ENCODE data around the gene SLC2A1. TPM values are rescaled to one million over a fixed set of nuclear protein-coding genes. Genes with fewer than 3 reads are reported as not detected.
"Not testable (repeated sequence)": the region's sequence is repeated elsewhere in the genome, so short reads cannot be mapped to it uniquely, and the experiment has no call there.

Gene SLC2A1
- total RNA-seq, 2 experiments from 2014 or later = 113 to 123 TPM

- peaks cover 60% of the 10 kb centered on the region for H3K4me1 Mint-ChIP-seq (ENCODE audit: low read depth)
- POLR2A ChIA-PET = interaction anchor here (0.6 to 3.1 kb wide), 12 partner anchors 10 to 467 kb away, joined by 3 to 23 read pairs (median 4); no protein-coding TSS in a partner anchor
- H3K27ac Mint-ChIP-seq = peak overlapping the region; percentile 95
- H3K27me3 Mint-ChIP-seq (ENCODE audit: low read depth) = no peaks in the 10 kb centered on the region
- DNase-seq = peak; percentile 95
- ATAC-seq = peak; percentile 93
- CTCF ChIA-PET = interaction anchor here (0.9 to 5.4 kb wide), 11 partner anchors 10 to 166 kb away, joined by 3 to 192 read pairs (median 5); partner anchors contain the start of genes C1orf50, P3H1 and ZNF691
- H3K36me3 Mint-ChIP-seq (ENCODE audit: low read depth) = peaks cover 42% of the 10 kb centered on the region
- no peaks in the 10 kb centered on the region for H3K9me3 Mint-ChIP-seq (ENCODE audit: insufficient read depth)
- peak overlapping the region; percentile 90 for H3K4me3 Mint-ChIP-seq
Measured at GRCh38 chr1:42924082-42924850, 34.4 kb downstream of the SLC2A1 start.

DNA sequence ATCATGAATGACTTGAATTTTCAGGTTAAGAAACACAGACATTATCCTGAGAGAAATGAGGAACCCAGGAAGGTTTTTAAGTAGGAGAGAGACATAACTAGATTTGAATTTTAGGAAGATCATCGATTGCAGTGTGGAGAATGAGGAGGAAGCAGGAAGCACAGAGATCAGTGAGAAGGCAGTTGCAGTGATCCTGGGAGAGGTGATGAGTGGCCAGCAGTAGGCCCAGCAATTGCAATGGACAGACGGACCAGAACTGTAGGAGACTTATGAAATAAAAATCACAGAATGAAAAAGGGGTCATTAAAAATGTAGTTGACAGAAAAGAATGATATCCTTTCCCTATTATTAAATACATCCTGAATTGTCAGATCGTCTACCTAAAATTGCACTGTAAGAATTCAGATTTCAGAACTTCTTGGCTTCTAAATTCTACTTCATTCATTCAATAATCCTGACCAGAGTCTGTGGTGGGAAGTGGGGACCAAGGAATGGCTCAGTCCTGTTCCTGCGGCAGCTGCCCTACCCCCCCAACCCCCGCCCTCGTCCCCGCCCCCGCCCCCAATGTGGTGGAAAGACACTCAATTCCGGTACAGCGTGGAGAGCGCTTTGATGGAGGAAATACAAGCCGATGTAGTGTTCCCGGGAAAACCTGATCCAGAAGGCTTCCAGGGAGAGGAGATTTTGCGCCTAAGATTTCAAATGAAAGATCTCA lies 35.1 kb downstream of the SLC2A1 start:
- POLR2A ChIA-PET = interaction anchor here (0.5 to 3.1 kb wide), 12 partner anchors 10 to 439 kb away, joined by 3 to 23 read pairs (median 4); partner anchors contain the start of genes CFAP57, EBNA1BP2 and SLC2A1
- Mint-ChIP-seq H3K27ac (peak overlapping the region; percentile 95), H3K4me3 (peak overlapping the region; percentile 90), H3K4me1 (ENCODE audit: low read depth) (peaks cover 53% of the 10 kb centered on the region), H3K9me3 (ENCODE audit: insufficient read depth) (no peaks in the 10 kb centered on the region), H3K27me3 (ENCODE audit: low read depth) (no peaks in the 10 kb centered on the region), H3K36me3 (ENCODE audit: low read depth) (peaks cover 35% of the 10 kb centered on the region)
- ATAC-seq (no peak), DNase-seq (no peak)
- CTCF ChIA-PET = interaction anchor here (0.7 to 5.4 kb wide), 41 partner anchors 8 to 460 kb away, joined by 3 to 192 read pairs (median 5); partner anchors contain the start of genes C1orf50, CCDC30, P3H1 and ZNF691

DNA sequence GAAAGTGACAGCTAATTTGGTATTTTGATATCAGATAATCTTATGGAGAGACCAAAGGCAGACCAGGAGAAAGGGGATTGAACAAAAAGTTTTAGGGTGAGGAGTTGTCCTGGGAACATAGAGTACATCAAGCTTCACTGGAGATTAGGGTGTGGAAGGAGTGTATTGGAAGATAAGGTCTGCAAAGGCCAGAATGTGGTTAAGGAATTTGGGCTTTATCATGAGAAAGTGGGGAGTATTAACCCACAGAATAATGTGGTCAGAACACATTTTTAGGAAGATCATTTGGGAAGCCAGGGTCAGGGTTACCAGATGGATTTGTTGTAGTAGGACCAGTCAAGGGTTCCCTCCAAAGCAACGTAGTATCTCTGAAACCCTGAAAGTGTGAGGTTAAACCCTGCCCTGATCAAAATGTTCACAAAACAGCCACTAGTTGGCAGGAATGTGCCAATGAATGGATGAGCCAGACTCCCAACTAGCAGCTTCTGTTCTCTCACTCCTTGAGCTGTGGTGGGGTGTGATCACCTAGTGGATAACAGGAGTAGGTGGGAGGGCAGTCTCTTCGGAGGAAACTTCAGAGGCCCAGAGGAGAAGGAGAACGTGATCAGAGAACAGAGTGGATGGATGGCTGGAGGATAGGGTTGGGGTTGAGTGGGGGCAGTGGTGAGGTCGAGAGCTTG lies 35.8 kb downstream of the SLC2A1 start:
- Mint-ChIP-seq H3K36me3 (ENCODE audit: low read depth) (peaks cover 28% of the 10 kb centered on the region), H3K4me1 (ENCODE audit: low read depth) (peaks cover 46% of the 10 kb centered on the region), H3K9me3 (ENCODE audit: insufficient read depth) (no peaks in the 10 kb centered on the region), H3K4me3 (peak overlapping the region; percentile 72), H3K27ac (peak overlapping the region; percentile 91), H3K27me3 (ENCODE audit: low read depth) (no peaks in the 10 kb centered on the region)
- CTCF ChIA-PET = interaction anchor here (0.7 to 5.4 kb wide), 44 partner anchors 9 to 460 kb away, joined by 3 to 192 read pairs (median 4); partner anchors contain the start of genes C1orf50, CCDC30, ERMAP and P3H1
- peak; percentile 78 for DNase-seq
- ATAC-seq = peak; percentile 55
- POLR2A ChIA-PET = interaction anchor here (0.5 to 3.1 kb wide), 8 partner anchors 11 to 435 kb away, joined by 3 to 23 read pairs (median 4); partner anchors contain the start of genes CFAP57, EBNA1BP2 and SLC2A1

GRCh38 chr1:42921769-42922168 lies 36.9 kb downstream of the SLC2A1 start:
- Mint-ChIP-seq H3K4me3 (no peak overlapping the region), H3K9me3 (ENCODE audit: insufficient read depth) (no peaks in the 10 kb centered on the region), H3K36me3 (ENCODE audit: low read depth) (peaks cover 17% of the 10 kb centered on the region), H3K4me1 (ENCODE audit: low read depth) (peaks cover 35% of the 10 kb centered on the region), H3K27ac (no peak overlapping the region), H3K27me3 (ENCODE audit: low read depth) (no peaks in the 10 kb centered on the region)
- no peak for DNase-seq
- ATAC-seq = no peak
- ChIA-PET POLR2A (interaction anchor here (1.0 kb wide), 1 partner anchor 9 kb away, joined by 3 read pairs; no protein-coding TSS in a partner anchor), CTCF (interaction anchor here (1.2 to 5.4 kb wide), 14 partner anchors 8 to 305 kb away, joined by 3 to 192 read pairs (median 16); partner anchors contain the start of gene ZNF691)

- H3K27ac Mint-ChIP-seq; H3K36me3 Mint-ChIP-seq (ENCODE audit: low read depth); DNase-seq; POLR2A ChIA-PET; H3K9me3 Mint-ChIP-seq (ENCODE audit: insufficient read depth); H3K4me3 Mint-ChIP-seq; ATAC-seq; H3K27me3 Mint-ChIP-seq (ENCODE audit: low read depth): not testable (repeated sequence)
- peaks cover 23% of the 10 kb centered on the region for H3K4me1 Mint-ChIP-seq (ENCODE audit: low read depth)
- CTCF ChIA-PET = interaction anchor here (10.5 kb wide), 1 partner anchor 155 kb away, joined by 401 read pairs; no protein-coding TSS in a partner anchor
Measured at GRCh38 chr1:42919651-42920050, 39.0 kb downstream of the SLC2A1 start.

GRCh38 chr1:42917241-42917495 lies 41.5 kb downstream of the SLC2A1 start:
- no peak for ATAC-seq

DNA sequence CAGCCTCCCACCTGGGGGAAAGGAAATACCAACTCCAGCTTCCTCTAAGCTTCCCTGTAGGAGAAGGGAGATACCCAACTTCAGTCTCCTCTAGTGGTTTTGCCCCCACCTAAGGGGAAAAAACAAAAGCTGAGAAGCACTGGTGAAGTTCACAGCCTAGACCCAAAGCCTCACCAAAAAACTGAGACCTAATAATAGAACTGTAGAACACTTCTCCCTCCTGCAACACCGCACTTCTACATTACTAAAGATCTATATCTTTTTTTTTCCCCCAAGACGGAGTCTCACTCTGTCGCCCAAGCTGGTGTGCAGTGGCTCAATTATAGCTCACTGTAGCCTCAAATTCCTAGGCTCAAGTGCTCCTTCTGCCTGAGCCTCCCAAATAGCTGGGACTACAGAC lies 43.2 kb downstream of the SLC2A1 start:
- CTCF ChIA-PET = interaction anchor here (0.8 to 10.5 kb wide), 5 partner anchors 7 to 164 kb away, joined by 3 to 401 read pairs (median 34); no protein-coding TSS in a partner anchor
- Mint-ChIP-seq H3K27me3 (ENCODE audit: low read depth) (peaks cover 3% of the 10 kb centered on the region), H3K36me3 (ENCODE audit: low read depth) (peaks cover 11% of the 10 kb centered on the region), H3K4me1 (ENCODE audit: low read depth) (peaks cover 12% of the 10 kb centered on the region), H3K27ac (no peak overlapping the region), H3K9me3 (ENCODE audit: insufficient read depth) (no peaks in the 10 kb centered on the region), H3K4me3 (no peak overlapping the region)
- ATAC-seq (no peak), DNase-seq (no peak)
- POLR2A ChIA-PET = interaction anchor here (0.6 kb wide), 1 partner anchor 189 kb away, joined by 3 read pairs; no protein-coding TSS in a partner anchor

More at GRCh38 chr1:42917241-42917495, 41.5 kb downstream of the SLC2A1 start:
- peaks cover 11% of the 10 kb centered on the region for H3K36me3 Mint-ChIP-seq (ENCODE audit: low read depth)
- peaks cover 12% of the 10 kb centered on the region for H3K4me1 Mint-ChIP-seq (ENCODE audit: low read depth)
- H3K9me3 Mint-ChIP-seq (ENCODE audit: insufficient read depth) = no peaks in the 10 kb centered on the region
- H3K27ac Mint-ChIP-seq = no peak overlapping the region
- DNase-seq = no peak
- CTCF ChIA-PET = interaction anchor here (0.9 to 10.5 kb wide), 2 partner anchors 137 to 157 kb away, joined by 3 to 401 read pairs; no protein-coding TSS in a partner anchor
- H3K27me3 Mint-ChIP-seq (ENCODE audit: low read depth) = peaks cover 3% of the 10 kb centered on the region
- no peak overlapping the region for H3K4me3 Mint-ChIP-seq
- POLR2A ChIA-PET = no interaction called here

- ATAC-seq (no peak), DNase-seq (no peak)
- ChIA-PET CTCF (interaction anchor here (0.6 to 10.5 kb wide), 25 partner anchors 8 to 814 kb away, joined by 3 to 401 read pairs (median 5); partner anchors contain the start of genes P3H1 and ZNF691), POLR2A (interaction anchor here (0.8 kb wide), 1 partner anchor 147 kb away, joined by 3 read pairs; no protein-coding TSS in a partner anchor)
- Mint-ChIP-seq H3K9me3 (ENCODE audit: insufficient read depth) (no peaks in the 10 kb centered on the region), H3K4me3 (no peak overlapping the region), H3K4me1 (ENCODE audit: low read depth) (peaks cover 12% of the 10 kb centered on the region), H3K27me3 (ENCODE audit: low read depth) (peaks cover 3% of the 10 kb centered on the region), H3K36me3 (ENCODE audit: low read depth) (peaks cover 11% of the 10 kb centered on the region), H3K27ac (no peak overlapping the region)
Measured at GRCh38 chr1:42914092-42914627, 44.5 kb downstream of the SLC2A1 start.

- peaks cover 12% of the 10 kb centered on the region for H3K4me1 Mint-ChIP-seq (ENCODE audit: low read depth)
- peak; percentile 76 for ATAC-seq
- H3K9me3 Mint-ChIP-seq (ENCODE audit: insufficient read depth) = no peaks in the 10 kb centered on the region
- ChIA-PET CTCF (interaction anchor here (0.6 to 10.5 kb wide), 44 partner anchors 9 to 815 kb away, joined by 3 to 401 read pairs (median 4); partner anchors contain the start of genes P3H1, SLC2A1 and ZNF691), POLR2A (interaction anchor here (0.6 to 1.4 kb wide), 4 partner anchors 8 to 163 kb away, joined by 3 to 8 read pairs (median 3); no protein-coding TSS in a partner anchor)
- H3K4me3 Mint-ChIP-seq = no peak overlapping the region
- DNase-seq = peak; percentile 77
- no peak overlapping the region for H3K27ac Mint-ChIP-seq
- H3K27me3 Mint-ChIP-seq (ENCODE audit: low read depth) = peaks cover 8% of the 10 kb centered on the region
- peaks cover 11% of the 10 kb centered on the region for H3K36me3 Mint-ChIP-seq (ENCODE audit: low read depth)
Measured at GRCh38 chr1:42913426-42914091, 45.1 kb downstream of the SLC2A1 start.

DNA sequence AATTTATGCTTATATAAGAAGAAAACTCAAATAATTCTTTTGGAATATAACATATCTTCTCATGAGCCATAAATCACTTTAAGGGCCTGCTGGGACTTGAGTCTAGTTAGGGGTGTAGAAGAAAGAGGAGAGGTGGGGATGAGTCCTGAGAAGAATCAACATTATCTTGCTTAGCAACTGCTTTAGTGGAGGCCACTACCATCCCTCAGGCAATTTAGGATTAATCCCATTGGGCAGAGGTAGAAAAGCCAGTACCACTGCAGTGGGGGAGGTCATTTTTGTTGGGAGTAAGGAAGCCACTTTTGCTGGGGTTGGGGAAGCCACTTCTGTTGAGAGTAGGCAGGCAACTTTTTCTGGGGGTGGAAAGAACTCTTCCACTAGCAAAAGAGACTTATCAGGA lies 47.7 kb downstream of the SLC2A1 start:
- Mint-ChIP-seq H3K4me1 (ENCODE audit: low read depth) (peaks cover 9% of the 10 kb centered on the region), H3K27me3 (ENCODE audit: low read depth) (peaks cover 8% of the 10 kb centered on the region), H3K36me3 (ENCODE audit: low read depth) (peaks cover 11% of the 10 kb centered on the region), H3K4me3 (no peak overlapping the region), H3K27ac (no peak overlapping the region), H3K9me3 (ENCODE audit: insufficient read depth) (no peaks in the 10 kb centered on the region)
- ATAC-seq (no peak), DNase-seq (no peak)
- ChIA-PET CTCF (interaction anchor here (10.5 kb wide), 1 partner anchor 163 kb away, joined by 401 read pairs; no protein-coding TSS in a partner anchor), POLR2A (interaction anchor here (0.6 kb wide), 1 partner anchor 311 kb away, joined by 3 read pairs; no protein-coding TSS in a partner anchor)
